GM21717 (cell line): ENCODE results near the gene SUGCT.
"Not testable (repeated sequence)": the region's sequence is repeated elsewhere in the genome, so short reads cannot be mapped to it uniquely, and the experiment has no call there.

ENCODE experiments used
- ATAC-seq: cut with Tn5 transposase; IDR thresholded peaks from one replicate; pipeline ENCODE4 v1.9.1; 2021; ENCODE audit warnings: mild to moderate bottlenecking, moderate library complexity; ENCODE audit not compliant: unreplicated experiment

The SUGCT gene

DNA sequence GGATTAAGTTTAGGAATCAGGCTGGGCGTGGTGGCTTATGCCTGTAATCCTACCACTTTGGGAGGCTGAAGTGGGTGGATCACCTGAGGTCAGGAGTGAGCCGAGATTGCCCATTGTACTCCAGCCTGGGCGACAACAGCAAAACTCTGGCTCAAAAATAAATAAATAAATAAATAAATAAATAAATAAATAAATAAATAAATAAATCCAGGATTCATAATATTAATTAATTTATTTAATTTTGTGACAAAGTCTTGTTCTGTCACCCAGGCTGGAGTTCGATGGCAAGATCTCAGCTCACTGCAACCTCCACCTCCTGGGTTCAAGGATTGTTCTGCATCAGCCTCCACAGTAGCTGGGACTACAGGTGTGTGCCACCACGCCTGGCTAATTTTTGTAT is 4.2 kb downstream of the SUGCT start:
- ATAC-seq, result no peak

DNA sequence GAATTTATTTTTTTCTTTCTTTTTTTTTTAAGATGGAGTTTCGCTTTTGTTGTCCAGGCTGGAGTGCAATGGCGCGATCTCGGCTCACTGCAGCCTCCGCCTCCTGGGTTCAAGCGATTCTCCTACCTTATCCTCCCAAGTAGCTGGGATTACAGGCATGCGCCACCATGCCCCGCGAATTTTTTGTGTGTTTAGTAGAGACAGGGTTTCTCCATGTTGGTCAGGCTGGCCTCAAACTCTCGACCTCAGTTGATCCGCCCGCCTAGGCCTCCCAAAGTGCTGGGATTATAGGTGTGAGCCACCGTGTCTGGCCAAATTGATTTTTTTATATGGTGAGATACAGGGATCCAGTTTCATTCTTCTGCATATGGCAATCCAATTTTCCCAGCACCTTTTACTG is 5.1 kb downstream of the SUGCT start:
- not testable (repeated sequence) for ATAC-seq

DNA sequence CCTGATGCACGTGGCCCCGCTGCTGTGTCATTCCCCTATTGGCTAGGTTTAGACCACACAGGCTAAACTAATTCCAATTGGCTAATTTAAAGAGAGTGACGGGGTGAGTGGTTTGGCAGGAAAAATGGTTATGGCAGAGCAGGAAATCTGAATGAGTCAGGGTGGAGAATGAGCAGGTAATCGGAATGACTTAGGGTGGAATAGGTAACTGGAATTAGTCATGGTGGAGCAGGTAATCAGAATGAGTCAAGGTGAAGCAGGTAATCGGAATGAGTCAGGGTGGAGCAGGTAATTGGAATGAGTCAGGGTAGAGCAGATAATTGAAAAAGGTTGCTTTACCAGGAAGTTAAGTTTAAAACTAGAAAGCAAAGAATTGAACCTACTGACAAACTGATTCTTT is 7.1 kb downstream of the SUGCT start:
- not testable (repeated sequence) for ATAC-seq

DNA sequence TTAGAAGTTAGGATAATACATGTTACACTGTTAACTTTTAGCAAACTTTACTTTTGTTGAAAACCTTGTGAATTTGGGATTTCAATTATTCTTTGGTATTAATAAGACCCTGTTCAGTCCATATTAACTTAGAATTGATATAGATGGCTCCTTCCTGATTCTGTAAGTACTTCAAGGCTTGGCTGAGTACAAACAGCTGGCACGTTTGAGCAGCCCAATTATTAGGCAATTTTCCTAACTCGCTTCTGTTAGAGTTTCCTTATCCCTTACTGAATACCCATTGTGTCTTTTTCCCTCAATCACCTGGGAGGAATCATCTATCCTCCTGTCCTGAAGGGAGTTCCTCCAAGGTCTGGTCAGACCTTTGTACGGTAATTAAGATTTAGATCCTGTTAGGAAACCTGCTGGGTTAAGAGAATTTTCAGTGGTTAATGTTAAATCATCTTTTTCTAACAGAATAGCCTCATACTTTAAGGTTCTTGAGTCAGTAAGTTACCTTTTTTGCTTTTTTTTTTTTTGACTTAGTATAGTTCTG is 10.9 kb downstream of the SUGCT start:
- not testable (repeated sequence) for ATAC-seq

DNA sequence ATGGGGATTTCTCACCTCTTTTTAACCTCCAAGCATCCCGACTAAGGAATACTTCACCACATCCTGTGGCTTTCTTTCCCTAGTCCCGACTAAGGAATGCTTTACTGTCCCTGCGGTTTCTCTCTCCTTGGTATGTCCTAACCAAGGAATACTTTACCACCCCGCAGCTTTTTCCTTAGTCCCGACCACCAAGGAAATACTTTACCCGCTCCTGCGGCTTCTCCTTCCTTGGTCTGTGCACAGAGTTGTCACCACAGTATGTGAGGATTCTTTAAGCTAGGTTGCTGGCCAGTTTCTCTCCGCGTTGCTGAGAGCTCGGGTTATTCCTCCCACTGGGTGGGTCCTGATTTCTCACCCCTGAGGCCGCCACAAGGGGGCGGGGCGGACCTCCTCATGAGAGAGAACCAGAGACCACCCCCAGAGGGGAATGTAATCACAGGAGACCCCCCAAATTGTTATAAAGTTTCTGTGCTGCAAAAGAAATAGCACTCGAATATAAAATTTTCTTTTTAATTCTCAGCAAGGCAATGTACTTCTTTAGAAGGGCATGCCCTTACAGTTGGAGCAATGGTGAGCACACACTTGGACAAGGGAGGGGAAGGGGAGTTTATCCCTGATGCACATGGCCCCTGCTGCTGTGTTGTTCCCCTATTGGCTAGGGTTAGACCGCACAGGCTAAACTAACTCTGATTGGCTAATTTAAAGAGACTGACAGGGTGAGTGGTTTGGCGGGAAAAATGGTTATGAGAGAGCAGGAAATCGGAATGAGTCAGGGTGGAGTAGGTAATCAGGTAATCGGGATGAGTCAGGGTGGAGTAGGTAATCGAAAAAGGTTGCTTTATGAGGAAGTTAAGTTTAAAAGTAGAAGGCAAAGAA is 12.8 kb downstream of the SUGCT start:
- ATAC-seq, result no peak

DNA sequence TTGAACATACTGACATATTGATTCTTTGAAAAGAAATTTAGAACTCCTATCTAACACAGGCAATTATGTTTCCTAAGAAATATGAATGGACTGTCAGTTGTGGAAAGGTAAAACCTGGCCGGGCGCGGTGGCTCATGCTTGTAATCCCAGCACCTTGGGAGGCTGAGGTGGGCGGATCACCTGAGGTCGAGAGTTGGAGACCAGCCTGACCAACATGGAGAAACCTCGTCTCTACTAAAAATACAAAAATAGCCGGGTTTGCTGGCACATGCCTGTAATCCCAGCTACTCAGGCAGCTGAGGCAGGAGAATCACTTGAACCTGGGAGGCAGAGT is 13.4 kb downstream of the SUGCT start:
- not testable (repeated sequence) for ATAC-seq

DNA sequence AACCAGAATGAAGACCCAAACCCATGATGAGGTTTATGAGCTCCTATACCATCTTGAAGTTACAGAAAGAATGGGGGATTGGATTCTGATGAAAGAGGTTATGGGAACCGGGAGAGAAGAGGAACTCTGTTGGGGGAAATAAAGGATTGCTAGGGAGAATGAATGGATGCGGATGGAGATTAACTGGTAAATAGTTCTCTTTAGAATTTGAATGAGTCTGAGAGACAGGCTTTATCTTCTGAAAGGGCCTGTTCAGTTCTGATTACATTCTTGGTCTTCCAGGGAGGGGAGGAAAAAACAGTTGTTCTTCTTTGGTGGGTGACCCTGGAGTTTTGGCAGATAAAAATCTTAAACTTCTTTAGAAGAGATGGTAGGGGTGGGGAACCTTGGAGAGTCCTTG is 13.9 kb downstream of the SUGCT start:
- no peak for ATAC-seq

DNA sequence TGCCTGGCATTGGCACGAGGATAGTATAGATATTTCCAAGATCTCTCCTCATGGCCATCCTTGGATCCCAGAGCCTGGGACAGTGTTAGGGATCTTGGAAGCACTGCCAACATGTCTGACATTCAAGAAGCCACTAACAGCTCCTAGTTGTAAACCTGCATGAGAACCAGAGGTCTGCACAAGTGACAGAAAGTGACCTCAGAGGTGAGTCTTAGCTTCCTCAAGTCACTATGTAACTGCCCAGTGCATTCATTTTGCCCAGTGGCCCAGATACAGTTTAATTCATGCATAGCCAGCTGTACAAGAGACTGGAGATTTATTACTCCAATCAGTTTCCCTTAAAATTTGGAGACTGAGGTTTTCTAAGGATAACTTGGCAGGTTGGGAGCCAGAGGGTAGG is 16.7 kb downstream of the SUGCT start:
- ATAC-seq, result no peak

DNA sequence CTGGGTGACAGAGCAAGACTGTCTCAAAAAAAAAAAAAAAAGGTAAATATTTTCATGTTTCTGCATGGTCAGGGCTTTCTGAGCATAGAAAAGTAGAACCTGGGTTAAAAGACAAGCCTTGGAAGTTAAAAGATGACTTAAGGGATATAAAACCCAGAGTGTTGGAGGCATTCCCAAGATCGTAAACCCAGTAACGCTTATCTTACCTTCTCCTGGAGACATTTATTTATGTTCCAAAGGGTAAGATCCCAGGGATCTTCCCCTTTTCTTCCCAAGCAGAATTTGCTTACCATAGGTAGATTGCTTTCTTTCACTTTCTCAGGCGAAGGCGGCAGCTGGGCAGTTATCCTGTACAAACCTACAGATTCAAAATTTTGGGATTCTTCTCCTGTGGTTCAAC is 22.2 kb downstream of the SUGCT start:
- ATAC-seq, result no peak

DNA sequence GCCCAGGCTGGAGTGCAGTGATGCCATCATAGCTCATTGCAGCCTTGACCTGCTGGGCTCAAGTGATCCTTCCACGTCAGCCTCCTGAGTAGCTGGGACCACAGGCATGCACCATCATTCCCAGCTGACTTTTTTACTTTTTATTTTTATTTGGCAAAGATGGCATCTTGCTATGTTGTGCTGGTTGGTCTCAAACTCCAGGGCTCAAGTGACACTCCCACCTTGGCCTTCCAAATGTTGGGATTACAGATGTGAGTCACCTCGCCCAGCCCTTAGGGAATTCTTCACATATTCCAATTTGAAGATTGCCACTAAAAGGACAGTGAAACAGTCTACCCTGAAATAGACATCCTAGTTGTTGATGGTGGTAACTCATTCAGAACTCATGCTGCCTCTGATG is 27.7 kb downstream of the SUGCT start:
- ATAC-seq, result no peak

DNA sequence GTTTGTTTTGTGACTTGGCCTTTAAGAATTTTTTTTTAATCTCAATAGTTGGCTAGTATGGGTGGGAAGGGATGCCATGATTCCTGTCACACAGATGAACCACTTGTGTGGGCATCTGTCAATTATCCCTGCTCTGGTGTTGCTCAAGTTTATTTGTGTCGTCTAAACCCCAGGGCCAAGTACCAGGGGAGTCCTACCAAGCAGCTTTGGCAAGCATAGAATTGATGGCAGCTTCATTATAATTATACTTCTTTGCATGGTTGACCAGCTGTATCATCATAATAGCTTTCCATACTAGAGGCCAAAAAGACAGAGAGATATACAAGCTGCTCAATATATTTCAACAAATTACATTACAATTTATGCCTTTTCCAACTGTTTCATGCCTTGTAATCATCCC is 30.4 kb downstream of the SUGCT start:
- ATAC-seq, result no peak

DNA sequence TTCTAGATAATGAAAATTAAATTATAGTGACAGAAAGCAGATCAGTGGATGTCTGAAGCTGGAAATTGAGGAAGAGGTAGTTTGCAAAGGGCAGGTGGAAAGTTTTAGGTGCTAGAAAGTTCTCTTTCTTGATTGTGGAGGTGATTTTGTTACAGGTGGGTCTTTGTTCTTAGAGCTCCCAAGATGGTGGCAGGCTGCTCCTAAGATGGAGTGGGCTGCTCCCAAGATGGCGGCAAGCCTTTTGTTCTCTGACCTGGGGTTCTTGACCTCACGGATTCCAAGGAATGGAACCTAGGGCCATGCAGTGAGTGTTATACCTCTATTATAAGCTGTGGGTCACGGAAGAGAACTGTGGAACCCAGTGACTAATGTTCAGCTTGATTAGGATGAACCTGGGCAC is 32.5 kb downstream of the SUGCT start:
- no peak for ATAC-seq

DNA sequence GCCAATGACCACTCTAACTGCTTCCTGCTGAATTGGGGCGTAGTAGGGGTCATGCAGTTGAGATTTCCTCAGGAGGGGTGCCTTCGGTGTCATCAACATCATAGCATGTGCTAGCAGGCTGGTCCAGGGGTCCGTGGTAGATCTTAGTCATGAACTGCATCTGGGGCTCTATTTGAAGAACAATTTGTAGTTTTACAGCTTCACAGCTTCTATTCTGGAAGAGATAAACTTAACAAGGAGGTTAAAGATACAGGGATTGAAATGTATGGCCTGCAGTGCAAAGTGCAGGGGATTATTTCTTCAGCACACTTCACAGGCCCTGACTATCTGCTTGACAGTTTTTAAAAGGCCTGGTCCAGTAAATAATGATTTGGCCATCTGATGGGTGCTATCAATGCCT is 33.5 kb downstream of the SUGCT start:
- not testable (repeated sequence) for ATAC-seq

DNA sequence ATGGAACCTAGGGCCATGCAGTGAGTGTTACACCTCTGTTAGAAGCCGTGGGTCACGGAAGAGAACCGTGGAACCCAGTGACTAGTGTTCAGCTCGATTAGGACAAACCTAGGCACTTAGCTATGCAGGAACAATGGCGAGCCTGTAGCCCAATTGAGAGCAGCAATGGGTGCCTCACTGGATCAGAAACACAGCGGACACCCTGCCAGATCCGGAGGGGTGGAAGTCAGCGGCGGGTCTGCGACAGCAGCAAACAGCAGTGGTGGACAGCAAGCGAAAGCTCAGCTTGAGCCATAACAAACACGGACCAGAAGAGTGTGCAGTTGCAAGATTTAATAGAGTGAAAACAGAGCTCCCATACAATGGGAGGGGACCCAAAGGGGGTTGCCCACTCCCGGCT is 38.3 kb downstream of the SUGCT start:
- not testable (repeated sequence) for ATAC-seq

DNA sequence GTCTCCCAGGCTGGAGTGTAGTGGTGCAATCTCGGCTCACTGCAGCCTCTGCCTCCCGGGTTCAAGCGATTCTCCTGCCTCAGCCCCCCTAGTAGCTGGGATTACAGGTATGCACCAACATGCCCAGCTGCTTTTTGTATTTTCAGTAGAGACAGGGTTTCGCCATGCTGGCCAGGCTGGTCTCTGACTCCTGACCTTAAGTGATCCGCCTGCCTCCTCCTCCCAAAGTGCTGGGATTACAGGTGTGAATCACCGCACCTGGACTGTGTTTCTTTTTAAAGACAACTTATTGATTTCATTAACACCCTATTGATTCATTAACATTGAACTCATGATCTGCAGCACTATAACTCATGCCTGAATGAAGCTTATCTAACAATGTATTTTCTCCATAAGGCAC is 40.5 kb downstream of the SUGCT start:
- not testable (repeated sequence) for ATAC-seq

DNA sequence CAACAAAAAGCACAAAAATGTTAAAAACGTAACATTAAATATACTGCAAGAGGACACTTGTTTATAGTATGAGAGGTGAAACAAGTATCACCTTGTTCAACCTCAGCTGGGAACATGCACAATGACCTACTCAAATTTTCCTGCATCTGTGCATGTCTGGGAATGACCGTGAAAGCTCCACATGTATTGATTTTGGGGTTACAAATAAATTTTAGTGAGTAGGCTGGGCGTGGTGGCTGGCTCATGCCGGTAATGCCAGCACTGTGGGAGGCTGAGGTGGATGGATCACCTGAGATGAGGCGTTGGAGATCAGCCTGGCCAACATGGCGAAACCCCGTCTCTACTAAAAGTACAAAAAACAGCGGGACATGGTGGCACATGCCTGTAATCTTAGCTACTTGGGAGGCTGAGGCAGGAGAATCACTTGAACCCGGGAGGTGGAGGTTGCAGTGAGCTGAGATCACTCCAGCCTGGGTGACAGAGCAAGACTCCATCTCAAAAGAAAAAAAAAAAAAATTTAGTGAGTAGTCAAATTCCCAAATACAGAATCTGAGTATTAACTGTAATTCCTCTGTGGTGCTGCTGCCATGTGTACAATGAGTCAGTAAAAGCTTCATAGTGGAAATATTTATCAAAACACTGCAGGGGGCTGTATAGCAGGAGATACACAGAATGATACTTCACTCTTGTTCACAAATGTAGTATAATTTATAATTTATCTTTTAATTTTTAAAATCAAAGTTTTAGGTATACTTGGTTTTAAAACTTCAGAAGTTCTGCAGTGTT is 41.1 kb downstream of the SUGCT start:
- ATAC-seq, result no peak

DNA sequence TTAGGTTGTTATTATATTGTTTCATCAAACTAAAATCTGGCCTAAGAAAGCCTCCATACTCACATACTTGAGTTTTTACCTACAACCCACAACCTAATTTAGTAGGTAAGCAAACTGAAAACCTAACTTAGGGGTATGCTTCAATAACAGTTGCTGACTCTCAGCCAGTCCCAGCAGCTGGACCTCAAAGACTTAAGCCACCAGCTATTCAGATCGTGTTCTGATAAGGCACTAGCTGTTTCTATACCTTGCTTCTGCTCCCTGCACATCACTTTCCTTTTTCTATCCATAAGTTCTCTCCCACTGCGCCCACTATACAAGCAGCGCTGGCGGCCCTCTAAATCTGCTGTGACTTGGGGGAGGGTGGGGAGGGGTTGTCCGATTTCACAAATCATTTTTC is 42.3 kb downstream of the SUGCT start:
- ATAC-seq, result no peak

DNA sequence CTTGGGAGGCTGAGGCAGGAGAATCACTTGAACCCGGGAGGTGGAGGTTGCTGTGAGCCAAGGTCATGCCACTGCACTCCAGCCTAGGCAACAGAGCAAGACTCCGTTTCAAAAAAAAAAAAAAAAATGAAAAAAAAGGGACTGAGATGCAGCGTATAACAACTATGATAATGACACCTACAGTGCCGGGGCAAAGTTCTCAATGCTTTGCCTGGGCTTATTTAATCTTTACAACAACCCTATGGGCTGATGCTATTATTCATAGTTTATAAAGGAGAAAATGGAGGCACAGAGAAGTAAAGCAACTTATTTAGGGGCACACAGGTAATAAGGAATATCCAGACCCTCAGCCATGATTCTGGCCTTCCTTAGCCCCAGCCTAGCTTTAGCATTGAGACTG is 47.6 kb downstream of the SUGCT start:
- no peak for ATAC-seq

DNA sequence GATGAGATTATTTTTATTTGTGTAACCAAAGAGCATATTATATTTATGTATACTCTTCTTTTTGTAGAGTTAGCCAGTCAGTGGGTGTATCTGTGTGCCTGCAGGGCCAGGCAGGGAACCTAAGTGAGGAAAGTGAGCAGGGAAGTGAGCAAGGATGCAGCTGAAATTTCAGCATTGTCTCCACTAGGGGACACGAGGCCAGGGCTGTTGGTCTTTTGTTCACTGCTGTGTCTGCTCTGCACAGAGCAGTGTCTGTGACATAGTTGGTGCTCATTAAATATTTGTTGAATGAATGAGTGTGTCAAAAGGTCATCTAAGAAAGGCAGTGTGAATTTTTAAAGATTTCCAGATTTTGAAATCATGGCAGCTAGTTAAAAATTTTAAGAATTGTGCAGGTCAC is 51.8 kb downstream of the SUGCT start:
- no peak for ATAC-seq

DNA sequence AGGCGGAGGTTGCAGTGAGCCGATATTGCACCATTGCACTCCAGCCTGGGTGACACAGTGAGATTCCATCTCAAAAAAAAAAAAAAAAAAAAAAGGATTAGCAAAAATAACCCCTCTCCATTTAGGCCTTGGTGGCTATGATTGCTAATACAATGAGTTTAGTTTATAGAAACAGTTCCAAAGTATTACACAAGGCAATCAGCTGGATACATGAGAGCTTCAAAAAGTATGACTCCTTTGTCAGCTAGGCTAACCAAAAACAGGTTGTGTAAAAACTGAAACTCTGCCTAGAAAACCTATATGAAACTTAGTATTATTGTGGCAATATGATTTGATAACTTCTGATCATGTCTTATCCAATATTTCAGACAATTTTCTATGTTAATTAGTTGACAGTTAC is 57.2 kb downstream of the SUGCT start:
- no peak for ATAC-seq

DNA sequence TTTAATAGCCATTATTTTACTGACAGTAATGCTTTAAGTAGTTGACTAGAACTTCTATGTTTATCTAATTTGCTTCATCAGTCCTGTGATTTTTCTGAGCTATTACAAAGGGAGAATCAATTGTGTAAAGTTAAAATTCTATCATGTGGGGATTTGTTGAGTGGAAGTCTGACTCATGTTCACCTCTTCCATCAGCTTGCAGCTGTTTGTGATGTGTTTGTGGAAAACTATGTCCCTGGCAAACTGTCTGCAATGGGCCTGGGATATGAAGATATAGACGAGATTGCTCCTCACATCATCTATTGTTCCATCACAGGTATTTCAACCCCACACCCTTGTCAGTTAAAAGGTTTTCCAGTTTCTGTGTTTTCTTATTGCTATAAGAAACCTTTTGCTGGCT is 59.9 kb downstream of the SUGCT start:
- ATAC-seq, result no peak

DNA sequence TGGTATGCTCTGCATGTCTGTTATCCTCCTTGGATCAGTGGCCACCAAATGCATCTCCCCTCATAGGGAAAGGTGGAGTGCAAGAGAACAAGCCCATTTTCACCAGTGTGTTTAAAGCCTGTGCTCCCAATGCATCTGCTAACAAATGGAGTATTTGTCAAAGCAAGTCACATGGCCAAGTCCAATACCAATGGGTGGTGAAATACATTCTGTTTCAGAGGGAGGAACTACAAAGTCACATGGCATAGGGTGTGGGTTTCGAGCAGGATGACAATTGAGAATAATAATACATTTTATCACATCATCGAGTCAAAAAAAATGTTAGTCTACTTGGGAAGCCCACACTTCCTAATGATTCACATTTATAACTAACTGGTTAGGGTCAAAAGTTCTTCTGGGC is 62.7 kb downstream of the SUGCT start:
- no peak for ATAC-seq
